ENCODE measurements around the gene TMEM253.

The TMEM253 gene

GRCh38 chr14:21090940-21091663 lies 9.8 kb upstream of the TMEM253 start:
- DNase-seq = no peak

- DNase-seq = no peak
These were observed 9.0 kb upstream of the TMEM253 start for GRCh38 chr14:21091821-21092272.

GRCh38 chr14:21092273-21093011 lies 8.4 kb upstream of the TMEM253 start:
- no peak for DNase-seq

GRCh38 chr14:21093018-21093417 lies 7.8 kb upstream of the TMEM253 start:
- DNase-seq = no peak

- DNase-seq = no peak
These were observed 6.8 kb upstream of the TMEM253 start for GRCh38 chr14:21093769-21094681.

- DNase-seq = no peak
These were observed 5.2 kb upstream of the TMEM253 start for GRCh38 chr14:21095430-21096205.

GRCh38 chr14:21096438-21096837 lies 4.4 kb upstream of the TMEM253 start:
- DNase-seq = no peak

GRCh38 chr14:21096978-21097635 lies 3.8 kb upstream of the TMEM253 start:
- DNase-seq = no peak

- no peak for DNase-seq
These were observed 3.2 kb upstream of the TMEM253 start for GRCh38 chr14:21097636-21098075.

- DNase-seq = no peak
These were observed 2.6 kb upstream of the TMEM253 start, which contains the start of gene ZNF219 for GRCh38 chr14:21098076-21098891. TSS of gene ZNF219 (minus strand) at chr14:21098655. CDS start at chr14:21093591, 5,064 bp downstream.

- DNase-seq = no peak
These were observed 1.8 kb upstream of the TMEM253 start for GRCh38 chr14:21098892-21099595.

- DNase-seq = no peak
These were observed 1.3 kb upstream of the TMEM253 start for GRCh38 chr14:21099596-21099985.

- no peak for DNase-seq
These were observed 1.0 kb downstream of the TMEM253 start for GRCh38 chr14:21101802-21102413.

- DNase-seq = no peak
These were observed 1.9 kb downstream of the TMEM253 start for GRCh38 chr14:21102521-21103410.

- no peak for DNase-seq
These were observed 2.5 kb downstream of the TMEM253 start for GRCh38 chr14:21103411-21103709.

- DNase-seq = peak; percentile 31
These were observed 3.0 kb downstream of the TMEM253 start for GRCh38 chr14:21103710-21104447.

GRCh38 chr14:21104448-21105060 lies 3.7 kb downstream of the TMEM253 start:
- DNase-seq = no peak

GRCh38 chr14:21105095-21105494 lies 4.2 kb downstream of the TMEM253 start:
- DNase-seq = no peak
